GM21367 (cell line): ENCODE results near the gene RBMXL2.

Experiments used
- ATAC-seq: cut with Tn5 transposase; IDR thresholded peaks from one replicate; pipeline ENCODE4 v1.9.1; 2021; ENCODE audit not compliant: unreplicated experiment

RBMXL2 gene

GRCh38 chr11:7088921-7089320 lies at the start of gene RBMXL2:
RBMXL2 (plus strand) TSS chr11:7088998; CDS start chr11:7089121, 123 bp downstream.
- ATAC-seq = no peak

GRCh38 chr11:7046474-7047175 lies 42.2 kb upstream of the RBMXL2 start:
- no peak for ATAC-seq

- no peak for ATAC-seq
Observed at GRCh38 chr11:7050191-7050590, 38.6 kb upstream of the RBMXL2 start.

GRCh38 chr11:7056828-7057513 lies 31.8 kb upstream of the RBMXL2 start:
- ATAC-seq = no peak

GRCh38 chr11:7057641-7058040 lies 31.2 kb upstream of the RBMXL2 start:
- ATAC-seq = no peak

GRCh38 chr11:7060868-7061267 lies 27.9 kb upstream of the RBMXL2 start:
- no peak for ATAC-seq

- ATAC-seq = no peak
Observed at GRCh38 chr11:7062534-7062933, 26.3 kb upstream of the RBMXL2 start.

GRCh38 chr11:7072401-7073028 lies 16.3 kb upstream of the RBMXL2 start:
- ATAC-seq = no peak

GRCh38 chr11:7077101-7077500 lies 11.7 kb upstream of the RBMXL2 start:
- ATAC-seq = no peak

GRCh38 chr11:7079545-7080135 lies 9.2 kb upstream of the RBMXL2 start:
- no peak for ATAC-seq

- ATAC-seq = no peak
Observed at GRCh38 chr11:7080900-7081299, 7.9 kb upstream of the RBMXL2 start.

- ATAC-seq = no peak
Observed at GRCh38 chr11:7081441-7081840, 7.4 kb upstream of the RBMXL2 start.

- no peak for ATAC-seq
Observed at GRCh38 chr11:7089328-7090251, 792 bp downstream of the RBMXL2 start.

GRCh38 chr11:7098235-7098832 lies 9.5 kb downstream of the RBMXL2 start:
- ATAC-seq = peak; percentile 90

GRCh38 chr11:7115780-7116179 lies 27.0 kb downstream of the RBMXL2 start:
- ATAC-seq = no peak

GRCh38 chr11:7116370-7116769 lies 27.6 kb downstream of the RBMXL2 start:
- ATAC-seq = no peak

- no peak for ATAC-seq
Observed at GRCh38 chr11:7138051-7138450, 49.3 kb downstream of the RBMXL2 start.
